ENCODE data around the gene RBM19. TPM values are rescaled to one million over a fixed set of nuclear protein-coding genes. Genes with fewer than 3 reads are reported as not detected.

The RBM19 gene
- polyA plus RNA-seq, 4 donors = 23.4 to 43.1 (median 33.5) TPM

- no peak for DNase-seq (ENCODE audit: low read depth in 4 of 4, low spot score in 2 of 4)
These were observed 123.4 kb downstream of the RBM19 start for GRCh38 chr12:113842699-113843098.

DNA sequence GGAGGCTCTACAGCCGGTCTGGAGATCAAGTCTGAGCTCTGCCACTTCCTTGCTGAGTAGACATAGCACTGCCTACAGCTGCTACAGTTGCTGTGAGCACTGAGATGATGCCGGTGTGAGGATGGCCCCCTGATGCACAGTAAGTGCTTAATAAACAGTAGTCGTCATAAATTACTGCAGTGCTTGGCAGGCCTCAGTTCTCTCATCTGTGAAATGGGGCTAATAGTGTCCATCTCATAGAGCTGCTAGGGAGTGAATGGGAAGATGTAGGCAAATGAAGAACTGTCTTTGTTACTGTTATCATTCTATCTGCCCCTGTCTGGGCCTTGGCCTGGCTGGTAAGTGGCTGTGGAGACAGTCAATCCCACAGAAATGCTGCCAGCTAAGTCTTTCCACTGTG is 124.3 kb downstream of the RBM19 start:
- DNase-seq (ENCODE audit: low read depth in 4 of 4, low spot score in 2 of 4) = no peak

DNA sequence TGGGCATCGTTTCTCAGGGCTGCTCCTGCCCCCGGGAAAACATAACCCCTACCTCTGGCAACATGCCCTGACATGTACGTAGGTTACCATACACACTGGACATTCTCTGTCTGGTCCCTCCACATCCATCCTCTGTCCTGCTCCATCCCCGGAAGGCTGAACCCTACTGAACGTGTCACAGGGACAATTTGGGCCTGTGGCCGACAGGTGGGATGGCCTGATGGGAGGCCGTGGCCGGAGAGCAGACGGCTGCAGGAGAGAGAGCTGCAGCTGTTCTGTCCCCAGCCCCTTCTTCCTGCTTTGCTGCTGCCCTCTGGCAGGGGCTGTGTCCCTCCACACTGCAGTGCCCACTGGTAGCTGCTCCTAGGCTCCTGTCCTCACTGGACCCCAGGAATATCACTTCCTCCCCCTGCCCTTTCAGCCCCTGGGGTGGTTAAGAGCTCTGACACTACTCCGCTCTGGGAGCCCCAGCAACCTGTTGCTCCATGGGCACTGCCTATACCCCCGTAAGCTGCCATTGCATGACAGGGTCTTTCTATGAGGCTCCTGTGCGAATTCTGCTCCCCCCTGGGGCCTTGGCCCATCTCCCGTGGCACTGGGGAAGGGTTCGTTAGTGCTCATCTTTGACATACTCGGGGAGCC is 125.6 kb downstream of the RBM19 start:
- no peak for DNase-seq (ENCODE audit: low read depth in 4 of 4, low spot score in 2 of 4)

DNA sequence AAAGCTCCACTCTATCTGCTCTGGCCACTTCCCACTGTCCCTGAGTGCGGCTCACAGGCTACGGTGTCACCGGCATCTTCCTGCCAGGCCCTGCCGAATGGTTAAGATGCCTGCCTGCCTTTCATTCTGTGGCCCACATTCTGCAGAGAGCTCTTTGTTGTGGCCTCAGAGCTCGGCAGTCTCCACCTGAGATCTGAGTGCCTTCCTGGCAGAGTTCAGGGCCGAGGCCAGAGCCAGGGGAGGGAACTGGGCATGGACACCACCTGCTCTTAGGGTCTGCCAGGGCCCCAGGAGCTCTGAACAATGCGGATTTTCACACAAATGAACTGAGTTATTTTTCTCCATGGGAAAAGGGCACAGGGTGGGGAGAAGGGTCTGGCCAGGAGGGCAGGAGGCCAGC is 127.2 kb downstream of the RBM19 start:
- no peak for DNase-seq (ENCODE audit: low read depth in 4 of 4, low spot score in 2 of 4)

DNA sequence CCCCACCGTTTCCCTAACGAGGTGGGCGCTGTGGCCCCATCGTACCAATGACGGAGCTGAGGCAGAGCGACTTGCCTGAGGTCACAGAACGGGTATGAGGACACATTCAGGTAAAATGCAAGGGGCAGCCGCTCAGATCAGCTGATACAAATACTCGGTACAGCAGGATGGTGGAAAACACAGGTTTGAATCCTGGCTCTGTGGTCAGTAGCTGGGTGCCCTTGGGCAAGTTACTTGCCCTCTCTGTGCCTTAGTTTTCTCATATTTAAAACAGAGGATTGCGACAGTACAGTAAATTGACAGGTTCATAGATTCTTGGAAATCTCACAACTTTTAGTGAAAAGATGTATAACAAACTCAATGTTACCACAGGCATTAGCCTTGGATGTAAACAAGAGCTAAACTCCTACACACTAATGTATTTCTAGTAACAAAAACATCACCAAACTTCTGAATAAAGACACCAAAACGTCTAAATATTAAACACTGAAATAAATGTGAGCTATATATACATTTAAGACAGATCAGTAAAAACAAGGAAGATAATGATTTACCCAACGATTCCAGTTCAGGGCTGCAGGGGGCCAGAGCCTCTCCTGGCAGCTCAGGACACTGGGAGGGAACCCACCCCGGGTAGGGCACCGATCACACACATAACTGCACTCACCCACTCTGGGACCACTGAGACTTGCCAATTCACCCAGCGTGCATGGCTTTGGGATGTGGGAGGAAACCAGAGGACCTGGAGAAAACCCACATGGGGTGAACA is 128.4 kb downstream of the RBM19 start:
- DNase-seq (ENCODE audit: low read depth in 4 of 4, low spot score in 2 of 4) = no peak

GRCh38 chr12:113837084-113837483 is 129.0 kb downstream of the RBM19 start:
- no peak for DNase-seq (ENCODE audit: low read depth in 4 of 4, low spot score in 2 of 4)

DNA sequence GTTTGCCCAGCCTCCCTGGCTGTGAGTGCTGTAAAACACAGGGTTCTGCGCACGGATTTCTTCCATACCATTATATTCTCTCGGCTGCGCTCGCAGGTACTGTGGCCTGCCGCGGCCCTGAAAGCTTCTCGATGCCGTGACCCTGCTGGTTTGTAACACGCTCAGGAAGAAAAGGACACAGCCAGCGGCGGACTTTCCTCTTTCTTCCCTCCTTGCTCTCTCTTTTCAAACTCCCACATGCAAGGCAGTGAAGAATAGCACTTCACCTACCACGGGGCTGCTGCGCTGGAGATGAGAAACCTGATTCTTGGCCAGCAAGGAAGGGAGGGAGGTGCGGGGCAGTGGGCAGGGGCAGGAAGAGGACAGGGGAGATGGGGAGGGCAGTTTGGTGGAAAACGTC is 130.2 kb downstream of the RBM19 start:
- DNase-seq (ENCODE audit: low read depth in 4 of 4, low spot score in 2 of 4) = no peak

- DNase-seq (ENCODE audit: low read depth in 4 of 4, low spot score in 2 of 4) = no peak
These were observed 130.7 kb downstream of the RBM19 start for GRCh38 chr12:113835433-113835832.

- no peak for DNase-seq (ENCODE audit: low read depth in 4 of 4, low spot score in 2 of 4)
These were observed 132.7 kb downstream of the RBM19 start for GRCh38 chr12:113833422-113833821.

DNA sequence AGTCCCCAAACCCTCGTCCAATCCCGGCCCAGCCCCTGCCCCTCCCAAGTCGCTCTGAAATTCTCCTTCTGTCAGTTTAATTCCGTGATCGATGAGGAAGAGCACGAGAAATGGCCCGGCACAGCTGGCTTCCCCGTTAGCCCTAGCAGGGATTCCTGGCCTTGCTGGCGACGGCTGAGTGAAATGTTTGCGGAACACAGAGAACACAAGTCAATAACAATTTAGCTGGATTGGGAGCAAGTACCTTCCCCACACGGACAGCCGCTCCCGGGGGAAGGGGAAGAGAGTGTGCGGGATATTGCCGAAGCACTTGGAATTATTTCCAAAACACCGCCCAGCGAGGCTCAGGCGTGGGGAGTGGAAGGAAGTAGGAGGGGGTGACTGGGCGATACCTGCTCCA is 134.6 kb downstream of the RBM19 start:
- no peak for DNase-seq (ENCODE audit: low read depth in 4 of 4, low spot score in 2 of 4)

GRCh38 chr12:113831016-113831415 is 135.1 kb downstream of the RBM19 start:
- no peak for DNase-seq (ENCODE audit: low read depth in 4 of 4, low spot score in 2 of 4)

DNA sequence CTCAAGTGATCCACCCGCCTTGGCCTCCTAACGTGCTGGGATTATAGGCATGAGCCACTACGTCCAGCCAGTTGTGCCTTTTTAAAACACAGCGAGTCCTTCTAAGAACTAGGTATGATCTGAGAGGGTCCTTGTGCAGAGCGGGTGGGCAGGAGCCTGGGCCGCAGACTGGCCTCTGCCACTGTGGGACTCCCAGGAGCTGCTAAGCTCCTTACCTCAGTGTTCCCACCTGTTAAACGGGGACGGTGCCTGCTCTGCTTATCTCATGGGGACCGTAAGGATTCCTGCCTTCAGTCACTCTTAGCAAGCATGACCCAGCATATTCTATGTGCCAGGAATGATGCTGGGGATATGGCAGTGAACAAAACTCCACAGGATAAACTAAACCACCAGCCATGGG is 136.9 kb downstream of the RBM19 start:
- no peak for DNase-seq (ENCODE audit: low read depth in 4 of 4, low spot score in 2 of 4)

DNA sequence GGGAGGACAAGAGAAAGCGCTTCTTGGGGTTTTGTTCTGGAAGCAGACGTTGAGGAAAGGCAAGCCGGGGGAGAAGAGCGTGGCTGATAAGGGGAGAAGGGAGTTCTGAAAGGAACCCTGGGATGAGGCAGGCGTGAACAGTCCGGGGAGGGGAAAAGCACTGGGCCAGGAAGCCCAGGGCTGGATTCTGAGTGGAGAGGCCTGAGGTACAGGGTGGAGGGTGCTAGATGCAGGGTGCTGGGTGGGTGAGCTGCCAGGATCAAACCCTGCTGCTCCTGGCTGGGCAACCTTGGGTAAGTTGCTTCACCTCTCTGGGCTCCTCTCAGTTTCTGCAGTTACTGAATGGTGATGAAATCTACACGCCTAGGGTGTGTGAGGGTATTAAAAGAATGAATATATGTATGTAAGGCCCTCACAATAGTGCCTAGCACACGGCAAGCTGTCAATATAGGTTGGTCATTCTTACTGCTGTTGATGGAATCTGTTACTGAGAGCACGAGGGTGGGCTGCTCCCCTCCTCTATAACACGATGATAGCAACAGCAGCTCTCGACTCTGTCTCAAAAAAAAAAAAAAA is 138.5 kb downstream of the RBM19 start:
- no peak for DNase-seq (ENCODE audit: low read depth in 4 of 4, low spot score in 2 of 4)

DNA sequence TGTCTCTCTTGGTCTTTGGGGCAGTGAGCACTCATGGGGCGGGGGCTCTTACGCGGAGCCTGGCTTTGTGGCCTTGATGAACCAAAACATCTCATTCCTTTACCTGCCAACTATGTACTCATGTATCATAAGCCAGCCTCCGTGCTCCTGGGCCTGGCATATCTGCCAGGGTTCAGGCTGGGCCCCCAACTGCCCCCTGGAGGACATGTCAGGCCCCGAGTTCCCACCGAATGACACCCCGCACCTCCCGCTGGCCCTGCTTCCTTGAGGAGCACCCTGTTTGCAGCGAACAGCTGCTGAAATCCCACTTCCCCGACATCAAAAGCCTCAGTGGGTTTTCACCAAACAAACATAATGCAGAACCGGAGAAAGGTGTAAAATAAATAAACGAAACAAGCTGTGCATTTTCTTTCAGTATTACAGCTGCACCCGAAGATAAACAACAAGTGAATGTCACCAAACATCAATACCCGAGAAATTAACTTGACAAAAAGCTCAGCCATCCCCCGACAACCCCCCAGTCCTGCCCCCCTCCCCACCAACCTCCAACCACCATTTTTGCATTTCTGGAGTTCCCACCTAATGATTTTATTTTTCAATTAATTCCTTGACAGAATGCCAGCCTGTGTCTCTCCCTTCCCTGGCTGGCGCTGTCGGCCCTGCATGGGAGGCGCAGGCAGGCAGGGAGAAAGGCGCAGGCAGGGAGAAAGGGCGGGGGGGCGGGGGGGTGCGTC is 139.2 kb downstream of the RBM19 start:
- no peak for DNase-seq (ENCODE audit: low read depth in 4 of 4, low spot score in 2 of 4)

DNA sequence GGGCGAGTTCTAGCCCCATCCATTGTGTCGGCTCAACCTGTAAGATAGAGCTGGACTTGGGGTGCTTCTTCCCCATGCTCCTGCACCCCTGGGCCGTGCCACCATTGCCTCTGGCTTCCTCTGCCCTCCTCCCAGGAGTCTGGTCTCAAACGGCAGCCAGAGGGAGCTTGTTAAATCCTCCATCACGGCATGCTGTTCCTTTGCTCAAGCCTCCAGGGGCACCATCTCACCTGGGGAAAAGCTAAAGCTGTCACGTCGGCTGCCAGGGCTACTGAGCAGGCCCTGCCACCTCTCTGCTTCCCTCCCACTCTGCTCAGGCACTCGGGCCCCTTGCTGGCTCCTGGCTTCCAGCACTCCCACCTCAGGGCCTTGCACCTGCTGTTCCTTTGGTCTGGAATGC is 140.4 kb downstream of the RBM19 start:
- no peak for DNase-seq (ENCODE audit: low read depth in 4 of 4, low spot score in 2 of 4)

GRCh38 chr12:113823816-113824215 is 142.3 kb downstream of the RBM19 start:
- DNase-seq (ENCODE audit: low read depth in 4 of 4, low spot score in 2 of 4) = no peak

GRCh38 chr12:113823016-113823415 is 143.1 kb downstream of the RBM19 start:
- DNase-seq (ENCODE audit: low read depth in 4 of 4, low spot score in 2 of 4) = no peak

- no peak for DNase-seq (ENCODE audit: low read depth in 4 of 4, low spot score in 2 of 4)
These were observed 145.3 kb downstream of the RBM19 start for GRCh38 chr12:113820842-113821241.

GRCh38 chr12:113820309-113820708 is 145.8 kb downstream of the RBM19 start:
- no peak for DNase-seq (ENCODE audit: low read depth in 4 of 4, low spot score in 2 of 4)

DNA sequence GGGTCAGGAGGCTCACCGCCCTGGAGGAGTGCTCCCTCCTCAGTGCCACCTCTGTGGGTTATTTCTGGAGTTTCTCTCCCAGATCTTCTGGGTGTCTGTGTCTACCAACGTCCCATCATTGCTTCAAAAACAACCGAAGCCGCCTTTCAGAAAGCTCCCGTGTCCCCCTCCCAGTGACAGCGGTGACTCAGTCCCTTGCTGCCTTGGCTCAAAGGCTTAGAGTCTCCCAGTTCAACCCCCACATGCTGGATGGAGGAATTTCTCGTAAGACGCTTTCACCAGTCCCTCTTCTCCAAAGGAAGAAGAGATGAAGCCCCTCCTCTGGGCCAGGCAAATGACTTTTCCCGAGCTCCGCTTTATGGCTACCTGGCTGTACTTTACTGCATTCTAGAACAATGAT is 146.6 kb downstream of the RBM19 start:
- DNase-seq (ENCODE audit: low read depth in 4 of 4, low spot score in 2 of 4) = no peak

- DNase-seq (ENCODE audit: low read depth in 4 of 4, low spot score in 2 of 4) = no peak
These were observed 147.3 kb downstream of the RBM19 start for GRCh38 chr12:113818833-113819232.
